NB4 (cell line): ENCODE data around the gene ZFAND3.

Experiments used
- DNase-seq: peaks from one replicate; pipeline ENCODE4 v3.0.0; 2010; ENCODE audit warnings: low read depth
- H3K4me3 ChIP-seq: one replicate; pipeline ENCODE4 v1.5.1; 2011; ENCODE audit warnings: mild to moderate bottlenecking, low read depth, low read length, moderate library complexity
- MYC ChIP-seq: IDR thresholded peaks from 2 replicates; pipeline ENCODE4 v1.6.1; 2011; ENCODE audit warnings: low read depth, low read length
- POLR2A ChIP-seq: IDR thresholded peaks from 2 replicates; pipeline ENCODE4 v1.6.1; 2011; ENCODE audit warnings: mild to moderate bottlenecking; ENCODE audit not compliant: insufficient read length; ENCODE audit errors: extremely low read depth
- TF ChIP-seq, protein P1 (sequence below): IDR thresholded peaks from 2 replicates; pipeline ENCODE4 v1.6.1; 2011; ENCODE audit warnings: low read depth, low read length
- TF ChIP-seq, protein P2 (sequence below): IDR thresholded peaks from one replicate; pipeline ENCODE4 v1.5.1; 2012; ENCODE audit warnings: low read depth, low read length

The ZFAND3 gene

DNA sequence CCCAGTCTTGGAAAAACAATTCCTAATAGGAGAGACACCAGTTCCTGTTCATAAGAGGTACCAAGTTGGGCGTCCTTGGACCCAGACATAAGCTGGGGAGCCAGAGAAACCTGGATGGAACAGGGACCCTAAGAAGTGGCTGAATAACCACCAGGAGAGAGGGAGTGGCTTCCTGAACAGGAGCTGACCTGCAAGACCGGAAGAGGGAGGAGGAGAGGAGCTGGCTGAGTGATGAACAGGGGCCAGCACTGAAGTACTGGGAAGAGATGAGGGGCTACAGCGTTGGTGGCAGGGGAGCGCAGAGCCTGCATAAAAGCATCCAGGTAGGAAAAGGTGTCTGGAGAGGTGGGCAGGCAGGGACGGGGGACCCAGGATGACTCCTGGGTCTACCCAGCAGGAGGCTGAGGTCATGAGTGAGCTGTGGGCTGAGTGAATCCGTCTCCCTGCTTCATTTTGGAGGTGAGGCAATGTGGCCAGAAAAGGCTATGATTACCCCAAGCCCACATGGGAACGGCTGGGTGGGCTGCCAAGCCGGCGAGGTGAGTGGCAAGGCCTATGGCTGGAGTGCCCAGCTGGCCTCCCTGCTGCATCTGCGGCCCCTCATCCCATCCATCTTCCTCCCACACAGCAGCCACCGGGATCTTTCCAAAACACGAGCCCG lies 34.4 kb upstream of the ZFAND3 start:
- no peak for DNase-seq
- H3K4me3 ChIP-seq, result no peak overlapping the region
- TF ChIP-seq, protein P1, sequence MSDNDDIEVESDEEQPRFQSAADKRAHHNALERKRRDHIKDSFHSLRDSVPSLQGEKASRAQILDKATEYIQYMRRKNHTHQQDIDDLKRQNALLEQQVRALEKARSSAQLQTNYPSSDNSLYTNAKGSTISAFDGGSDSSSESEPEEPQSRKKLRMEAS, result no peak
- TF ChIP-seq MYC, result no peak
- no peak for TF ChIP-seq POLR2A
- TF ChIP-seq, protein P2, sequence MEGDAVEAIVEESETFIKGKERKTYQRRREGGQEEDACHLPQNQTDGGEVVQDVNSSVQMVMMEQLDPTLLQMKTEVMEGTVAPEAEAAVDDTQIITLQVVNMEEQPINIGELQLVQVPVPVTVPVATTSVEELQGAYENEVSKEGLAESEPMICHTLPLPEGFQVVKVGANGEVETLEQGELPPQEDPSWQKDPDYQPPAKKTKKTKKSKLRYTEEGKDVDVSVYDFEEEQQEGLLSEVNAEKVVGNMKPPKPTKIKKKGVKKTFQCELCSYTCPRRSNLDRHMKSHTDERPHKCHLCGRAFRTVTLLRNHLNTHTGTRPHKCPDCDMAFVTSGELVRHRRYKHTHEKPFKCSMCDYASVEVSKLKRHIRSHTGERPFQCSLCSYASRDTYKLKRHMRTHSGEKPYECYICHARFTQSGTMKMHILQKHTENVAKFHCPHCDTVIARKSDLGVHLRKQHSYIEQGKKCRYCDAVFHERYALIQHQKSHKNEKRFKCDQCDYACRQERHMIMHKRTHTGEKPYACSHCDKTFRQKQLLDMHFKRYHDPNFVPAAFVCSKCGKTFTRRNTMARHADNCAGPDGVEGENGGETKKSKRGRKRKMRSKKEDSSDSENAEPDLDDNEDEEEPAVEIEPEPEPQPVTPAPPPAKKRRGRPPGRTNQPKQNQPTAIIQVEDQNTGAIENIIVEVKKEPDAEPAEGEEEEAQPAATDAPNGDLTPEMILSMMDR, result no peak

- TF ChIP-seq MYC (no peak), POLR2A (no peak)
- TF ChIP-seq, protein P2, result no peak
- TF ChIP-seq, protein P1, result no peak
- no peak for DNase-seq
- H3K4me3 ChIP-seq, result no peak overlapping the region
Measured at GRCh38 chr6:37785663-37786270, 33.8 kb upstream of the ZFAND3 start.

DNA sequence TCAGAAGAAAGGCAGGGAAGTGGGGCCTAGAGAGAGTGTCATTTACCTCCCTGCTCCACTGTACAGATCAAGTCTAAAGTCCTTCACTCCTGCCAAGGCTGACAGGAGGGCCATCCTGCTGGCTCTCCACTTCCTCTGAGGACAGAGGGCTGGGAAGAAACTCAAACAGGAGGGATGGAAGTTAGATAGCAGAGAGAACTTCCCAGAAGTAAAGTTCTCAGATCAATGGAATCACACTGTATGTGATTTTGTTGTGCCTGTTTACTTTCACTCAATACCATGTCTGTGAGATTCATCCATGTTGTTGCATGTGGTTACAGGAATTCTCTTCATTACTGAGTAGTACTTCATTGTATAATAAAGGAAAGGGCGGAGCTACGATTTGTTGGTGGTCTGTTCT lies 32.3 kb upstream of the ZFAND3 start:
- TF ChIP-seq POLR2A, result no peak
- TF ChIP-seq, protein P2, result no peak
- TF ChIP-seq, protein P1, result no peak
- no peak for DNase-seq
- no peak overlapping the region for H3K4me3 ChIP-seq

- no peak for DNase-seq
- no peak for TF ChIP-seq MYC
- TF ChIP-seq, protein P1, result no peak
- no peak for TF ChIP-seq POLR2A
- TF ChIP-seq, protein P2, result no peak
- H3K4me3 ChIP-seq, result no peak overlapping the region
Measured at GRCh38 chr6:37788259-37788658, 31.3 kb upstream of the ZFAND3 start.

GRCh38 chr6:37791156-37791919 lies 28.2 kb upstream of the ZFAND3 start:
- DNase-seq, result peak; percentile 96
- H3K4me3 ChIP-seq, result no peak overlapping the region
- TF ChIP-seq, protein P1, result peak; percentile 69; the same call in 1 of the 2 replicates
- TF ChIP-seq MYC (peak; percentile 26; the same call in 1 of the 2 replicates), POLR2A (no peak)
- TF ChIP-seq, protein P2, result peak; percentile 88
